Activated CD8-positive, alpha-beta memory T cell treated with anti-CD3 and anti-CD28 coated beads, Interleukin-2, amount 50 U/mL, for 1 hour (primary cell): Measurements from ENCODE around the gene GNG5.
"Not testable (repeated sequence)": the region's sequence is repeated elsewhere in the genome, so short reads cannot be mapped to it uniquely, and the experiment has no call there.

Source experiments
- DNase-seq: peaks from one replicate; pipeline ENCODE4 v3.0.0-alpha.2; 2020; ENCODE audit errors: extremely low read depth

GNG5 gene

GRCh38 chr1:84506002-84506728, at the start of gene GNG5, which contains the start of gene SPATA1:
TSS of gene GNG5 (minus strand) at chr1:84506581. CDS start at chr1:84506091, 490 bp downstream.
TSS of gene SPATA1 (plus strand) at chr1:84506386. CDS start at chr1:84516360, 9,974 bp downstream.
- DNase-seq: peak; percentile 89

GRCh38 chr1:84550826-84551225, 44.4 kb upstream of the GNG5 start:
- no peak for DNase-seq

- DNase-seq: no peak
These were observed 35.3 kb upstream of the GNG5 start for GRCh38 chr1:84541679-84542078.

- DNase-seq: no peak
These were observed 34.4 kb upstream of the GNG5 start for GRCh38 chr1:84540759-84541158.

GRCh38 chr1:84539972-84540371, 33.6 kb upstream of the GNG5 start:
- DNase-seq: no peak

- DNase-seq: no peak
These were observed 32.2 kb upstream of the GNG5 start for GRCh38 chr1:84538599-84538998.

- DNase-seq: no peak
These were observed 19.4 kb upstream of the GNG5 start for GRCh38 chr1:84525779-84526178.

GRCh38 chr1:84524590-84524989, 18.2 kb upstream of the GNG5 start:
- DNase-seq: no peak

- no peak for DNase-seq
These were observed 4.3 kb upstream of the GNG5 start for GRCh38 chr1:84510668-84511067.

GRCh38 chr1:84510165-84510564, 3.8 kb upstream of the GNG5 start:
- no peak for DNase-seq

- DNase-seq: no peak
These were observed 2.6 kb upstream of the GNG5 start for GRCh38 chr1:84509029-84509428.

GRCh38 chr1:84508510-84508909, 2.1 kb upstream of the GNG5 start:
- no peak for DNase-seq

- not testable (repeated sequence) for DNase-seq
These were observed 1.5 kb upstream of the GNG5 start for GRCh38 chr1:84507887-84508286.

- no peak for DNase-seq
These were observed 510 bp upstream of the GNG5 start for GRCh38 chr1:84506729-84507453.

- DNase-seq: no peak
These were observed 834 bp downstream of the GNG5 start for GRCh38 chr1:84505493-84506001.

GRCh38 chr1:84504580-84505492, 1.5 kb downstream of the GNG5 start:
- no peak for DNase-seq

- DNase-seq: no peak
These were observed 3.5 kb downstream of the GNG5 start for GRCh38 chr1:84502927-84503326.

GRCh38 chr1:84497631-84498275, 8.6 kb downstream of the GNG5 start:
- no peak for DNase-seq

- no peak for DNase-seq
These were observed 9.9 kb downstream of the GNG5 start for GRCh38 chr1:84496498-84496897.

- DNase-seq: no peak
These were observed 12.6 kb downstream of the GNG5 start for GRCh38 chr1:84493747-84494146.

- no peak for DNase-seq
These were observed 13.7 kb downstream of the GNG5 start for GRCh38 chr1:84492726-84493125.
